K562 (cell line): ENCODE results near the gene AP3B1. TPM values are rescaled to one million over a fixed set of nuclear protein-coding genes. Genes with fewer than 3 reads are reported as not detected.

Source experiments
- ATAC-seq: fragments of 200-7000 bp; cut with Tn5 transposase; 3 replicates; pipeline ENCODE4 v1.9.1; 2020; ENCODE audit warnings: moderate library complexity
- BruUV-seq: library from RNA; stranded (reverse); fragments of 400-500 nt; replicated peaks from 2 replicates; lab custom pipeline; 2021; lab: Mats Ljungman, UMichigan
- CTCF ChIA-PET: fragments of 300-600 bp; formaldehyde crosslinking; extraction: SDS; loops from one replicate; lab custom pipeline; 2021; ENCODE audit warnings: low intra/inter-chr PET ratio; lab: Yijun Ruan, JAX
- POLR2A ChIA-PET: fragments of 300-600, 350-650 bp; sonication (Branson Sonifier 250); formaldehyde crosslinking; extraction: SDS; loops from one replicate; lab custom pipeline; 2021; ENCODE audit warnings: antibody characterized with exemption, inconsistent platforms; lab: Yijun Ruan, JAX
- DNase-seq, 4 experiments: peaks; one replicate each; pipeline versions ENCODE4 v3.0.0 to v3.0.0-alpha.2; 2011 to 2018; ENCODE audit warnings: low spot score in 3 of 4, mixed read lengths in 3 of 4; ENCODE audit errors: extremely low read depth in 1 of 4
- FAIRE-seq: peaks from 2 replicates; lab custom pipeline; 2011; peaks lifted over from hg19 to GRCh38; lab: Jason Lieb, UNC
- H2AFZ ChIP-seq: 2 replicates; pipeline ENCODE4 v1.6.0; 2011; ENCODE audit warnings: low read depth, low read length, control low read depth, inconsistent platforms
- H3K27ac ChIP-seq: fragments of 200-600 bp; 3 replicates; pipeline ENCODE4 v1.8.0; 2011; ENCODE audit warnings: low read depth, mild to moderate bottlenecking, control low read depth, inconsistent platforms, low read length, moderate library complexity, mixed read lengths; ENCODE audit errors: extremely low read depth
- H3K27me3 ChIP-seq, 2 experiments: fragments of 300-600 bp in 1 of 2; 2 replicates in 1 of 2; 3 replicates in 1 of 2; pipeline versions ENCODE4 v1.6.0 to v1.8.0; 2011; ENCODE audit warnings: inconsistent platforms in 2 of 2, low read length in 2 of 2, mild to moderate bottlenecking in 1 of 2, mixed read lengths in 1 of 2, moderate library complexity in 1 of 2; ENCODE audit not compliant: control insufficient read depth in 2 of 2, insufficient read depth in 2 of 2
- H3K36me3 ChIP-seq: fragments of 300-600 bp; 3 replicates; pipeline ENCODE4 v1.8.0; 2011; ENCODE audit warnings: mild to moderate bottlenecking, low read length, inconsistent platforms; ENCODE audit not compliant: control insufficient read depth, insufficient read depth
- H3K4me1 ChIP-seq, 2 experiments: fragments of 200-600 bp in 1 of 2; replicated peaks in 1 of 2; 2 replicates in 1 of 2; 3 replicates in 1 of 2; pipeline versions ENCODE4 v1.5.1 to v1.8.0; 2011; ENCODE audit warnings: inconsistent platforms in 2 of 2, low read length in 2 of 2, mild to moderate bottlenecking in 1 of 2, mixed read lengths in 1 of 2, moderate library complexity in 1 of 2; ENCODE audit not compliant: control insufficient read depth in 2 of 2, insufficient read depth in 2 of 2
- H3K4me2 ChIP-seq: 2 replicates; pipeline ENCODE4 v1.6.1; 2011; ENCODE audit warnings: low read length, control low read depth, inconsistent platforms, mixed read lengths; ENCODE audit not compliant: insufficient read depth
- H3K4me3 ChIP-seq: fragments of 200-600 bp; sonication (generic), shearing (Covaris generic); 2 replicates; pipeline ENCODE4 v1.5.1; 2016; ENCODE audit warnings: control low read depth, inconsistent platforms
- H3K79me2 ChIP-seq: fragments of 200-600 bp; 3 replicates; pipeline ENCODE4 v1.8.0; 2011; ENCODE audit warnings: low read length, inconsistent platforms; ENCODE audit not compliant: control insufficient read depth, insufficient read depth
- H3K9ac ChIP-seq, 2 experiments: 2 replicates each; pipeline versions ENCODE4 v1.6.0 to v1.6.1; 2011; ENCODE audit warnings: low read depth in 2 of 2, low read length in 2 of 2, control low read depth in 1 of 2, inconsistent platforms in 1 of 2, mild to moderate bottlenecking in 1 of 2, mixed read lengths in 1 of 2; ENCODE audit not compliant: insufficient read depth in 1 of 2
- H3K9me1 ChIP-seq: one replicate; pipeline ENCODE4 v1.6.0; 2011; ENCODE audit warnings: inconsistent platforms, mild to moderate bottlenecking, low read length, moderate library complexity; ENCODE audit not compliant: control insufficient read depth, insufficient read depth
- H3K9me3 ChIP-seq: replicated peaks from 2 replicates; pipeline ENCODE4 v1.5.1; 2011; ENCODE audit warnings: low read depth, low read length, inconsistent platforms; ENCODE audit not compliant: control insufficient read depth, insufficient read depth
- H4K20me1 ChIP-seq: replicated peaks from 2 replicates; pipeline ENCODE4 v1.6.1; 2011; ENCODE audit warnings: low read length, inconsistent platforms, mixed read lengths; ENCODE audit not compliant: control insufficient read depth, insufficient read depth
- BCOR ChIP-seq: fragments of 450-650 bp; IDR thresholded peaks from 2 replicates; pipeline ENCODE4 v1.6.1; 2016
- CBX1 ChIP-seq: sonication (generic); IDR thresholded peaks from 2 replicates; pipeline ENCODE4 v1.6.1; 2016; ENCODE audit warnings: antibody characterized with exemption, low read depth, mild to moderate bottlenecking
- CHCHD3 ChIP-seq: fragments of 250-450 bp; sonication (Bioruptor Pico); IDR thresholded peaks from 2 replicates; pipeline ENCODE4 v2.1.2; 2022; ENCODE audit warnings: mild to moderate bottlenecking
- GABPB1 ChIP-seq: sonication (generic); formaldehyde crosslinking; IDR thresholded peaks from 2 replicates; pipeline ENCODE4 v1.8.0; 2022; ENCODE audit warnings: mild to moderate bottlenecking, missing genetic modification reagents
- GATAD2A ChIP-seq: fragments of 450-650 bp; IDR thresholded peaks from 2 replicates; pipeline ENCODE4 v1.6.1; 2017
- KDM4B ChIP-seq, 2 experiments: fragments of 450-650 bp in 1 of 2; sonication (generic) in 1 of 2; IDR thresholded peaks; 2 replicates each; pipeline ENCODE4 v1.6.1; 2016 to 2017; ENCODE audit warnings: borderline replicate concordance in 2 of 2, antibody characterized with exemption in 1 of 2, low read depth in 1 of 2, mild to moderate bottlenecking in 1 of 2
- NR3C1 ChIP-seq: sonication (generic); formaldehyde crosslinking; IDR thresholded peaks from 2 replicates; pipeline ENCODE4 v1.8.1; 2022; ENCODE audit warnings: missing genetic modification reagents
- NRF1 ChIP-seq, 2 experiments: fragments of 450-650 bp; IDR thresholded peaks in 1 of 2; conservative IDR thresholded peaks in 1 of 2; 2 replicates each; pipeline ENCODE4 v1.6.1; 2014; ENCODE audit warnings: mild to moderate bottlenecking in 2 of 2
- POLR2AphosphoS5 ChIP-seq: IDR thresholded peaks from 2 replicates; pipeline ENCODE4 v1.6.1; 2011; ENCODE audit warnings: mild to moderate bottlenecking, low read depth, low read length, moderate library complexity; ENCODE audit not compliant: control insufficient read depth, insufficient read depth
- POLR2G ChIP-seq: fragments of 200-400 bp; formaldehyde crosslinking; IDR thresholded peaks from 2 replicates; pipeline ENCODE4 v1.6.1; 2017; ENCODE audit warnings: low read depth, mild to moderate bottlenecking, antibody characterized with exemption, low read length, moderate library complexity
- POU5F1 ChIP-seq: fragments of 150-350 bp; IDR thresholded peaks from 2 replicates; pipeline ENCODE4 v1.6.1; 2014; ENCODE audit warnings: borderline replicate concordance, low read length, low read depth, mild to moderate bottlenecking; ENCODE audit not compliant: partially characterized antibody
- SMAD3 ChIP-seq: fragments of 450-650 bp; formaldehyde crosslinking; conservative IDR thresholded peaks from 2 replicates; pipeline ENCODE4 v1.4.0; 2020; ENCODE audit warnings: mild to moderate bottlenecking
- THRAP3 ChIP-seq: fragments of 450-650 bp; IDR thresholded peaks from 2 replicates; pipeline ENCODE4 v1.6.1; 2016; ENCODE audit warnings: mild to moderate bottlenecking, inconsistent platforms, borderline replicate concordance
- ZFPM2 ChIP-seq: fragments of 250-450 bp; sonication (Bioruptor Pico); IDR thresholded peaks from 2 replicates; pipeline ENCODE4 v1.5.1; 2022; ENCODE audit warnings: mild to moderate bottlenecking
- ZNF316 ChIP-seq: fragments of 450-650 bp; IDR thresholded peaks from 2 replicates; pipeline ENCODE4 v1.6.1; 2016
- WGBS: fragments of 100-300 bp; shearing (Covaris generic); methylation state at CpG from one replicate; pipeline ENCODE4 v1.1.6; 2016; ENCODE audit warnings: low coverage, mixed read lengths; ENCODE audit not compliant: insufficient coverage; ENCODE audit errors: missing lambda C conversion rate; 5-methylcytosine and 5-hydroxymethylcytosine counted together
- in situ Hi-C: fragments of 300-500 bp; cut with MboI; formaldehyde crosslinking; loops from 4 replicates; pipeline ENCODE4 v1.15.0; 2018; ENCODE audit warnings: inconsistent platforms, mixed read lengths
- intact Hi-C: fragments of 100-400 bp; cut with micrococcal nuclease; formaldehyde crosslinking; loops from 2 replicates; pipeline ENCODE4 v1.14.2; 2022
- polyA plus RNA-seq, 8 experiments: library from polyadenylated mRNA; depleted of rRNA in 4 of 8; stranded (reverse) in 5 of 8; unstranded in 3 of 8; fragments of >200 nt; fragmentation: Nextera tagmentation in 2 of 8; fragmentation: Illumina TruSeq in 1 of 8; extraction: Ambion mirVana in 2 of 8; extraction: Trizol in 1 of 8; gene quantifications; 2 replicates each; pipeline versions ENCODE4 v1.2.1 to v1.2.3, GENCODE V29; 2011 to 2014; ENCODE audit warnings: inconsistent platforms in 1 of 8, missing spikeins in 1 of 8
- total RNA-seq, 7 experiments: library from RNA; depleted of rRNA in 6 of 7; stranded (reverse); fragments of >200 nt in 6 of 7; fragmentation: Illumina TruSeq in 2 of 7; extraction: Trizol in 2 of 7; gene quantifications; 2 replicates each; pipeline versions ENCODE4 v1.2.1 to v1.2.3, GENCODE V29; 2011 to 2021; ENCODE audit warnings: low replicate concordance in 1 of 7
- TF ChIP-seq, protein P1 (sequence below): fragments of 250-450 bp; sonication (Bioruptor Pico); IDR thresholded peaks from 2 replicates; pipeline ENCODE4 v1.5.0; 2022; ENCODE audit warnings: mild to moderate bottlenecking
- TF ChIP-seq, protein P2 (sequence below): sonication (generic); formaldehyde crosslinking; IDR thresholded peaks from 2 replicates; pipeline ENCODE4 v1.8.1; 2023; ENCODE audit warnings: mild to moderate bottlenecking, missing genetic modification reagents

AP3B1 gene
- total and polyA plus RNA-seq, 9 of the 15 experiments (the other 6 are each of a cell fraction or from before 2014, with no cell fraction given), result 21.1 to 61.8 (median 42.2) TPM

DNA sequence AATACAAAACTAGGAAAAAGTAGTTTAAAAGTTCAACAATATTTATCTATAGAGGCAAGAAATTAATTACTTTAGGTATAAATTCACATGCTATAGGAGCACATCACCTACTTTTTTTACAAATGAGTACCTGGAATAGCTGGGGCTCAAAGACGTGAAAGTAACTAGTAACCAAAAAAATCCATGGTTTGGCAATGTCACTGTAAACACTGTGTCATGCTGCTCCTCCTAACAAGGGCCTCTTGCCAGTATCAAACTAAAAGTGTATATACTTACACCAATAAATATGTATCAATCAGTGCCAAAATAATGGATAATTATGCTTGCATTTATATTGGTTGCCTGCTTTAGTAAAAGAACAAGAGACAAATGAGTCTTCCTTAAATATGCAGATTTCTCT lies 78.9 kb downstream of the AP3B1 start:
- no peak overlapping the region for H3K4me2 ChIP-seq

More for the DNA sequence above, 78.9 kb downstream of the AP3B1 start:
- Histone ChIP-seq H3K27ac (no peak overlapping the region), H3K4me1 (no peaks in the 10 kb centered on the region), H3K79me2 (no peaks in the 10 kb centered on the region), H3K9ac (no peak overlapping the region), H2AFZ (no peak overlapping the region), H3K9me3 (no peaks in the 10 kb centered on the region), H4K20me1 (no peaks in the 10 kb centered on the region), H3K9me1 (no peaks in the 10 kb centered on the region)
- ChIA-PET CTCF (no interaction called here), POLR2A (interaction anchor here (1.4 to 1.6 kb wide), 3 partner anchors 10 to 53 kb away, joined by 3 to 4 read pairs (median 3); no protein-coding TSS in a partner anchor)
- in situ Hi-C loops, result no loop called here
- FAIRE-seq, result no peak
- BruUV-seq, result no TSS peak
- intact Hi-C loops, result no loop called here
- DNase-seq, result no peak
- TF ChIP-seq CHCHD3 (no peak), POLR2G (no peak), KDM4B (IDR thresholded peaks at IDR 0.05; ENCODE audit: borderline replicate concordance in 2 of 2, low read depth in 1 of 2) (no peak), ZFPM2 (no peak), POU5F1 (no peak), GATAD2A (no peak), NRF1 (conservative IDR thresholded peaks at IDR 0.05 in 1 of 2, IDR thresholded peaks at IDR 0.05 in 1 of 2) (no peak), POLR2AphosphoS5 (no peak), THRAP3 (no peak), GABPB1 (CRISPR knock-in tag) (no peak), NR3C1 (CRISPR knock-in tag) (no peak), CBX1 (no peak), SMAD3 (CRISPR knock-in tag) (no peak), ZNF316 (no peak), BCOR (no peak)
- TF ChIP-seq, protein P1, sequence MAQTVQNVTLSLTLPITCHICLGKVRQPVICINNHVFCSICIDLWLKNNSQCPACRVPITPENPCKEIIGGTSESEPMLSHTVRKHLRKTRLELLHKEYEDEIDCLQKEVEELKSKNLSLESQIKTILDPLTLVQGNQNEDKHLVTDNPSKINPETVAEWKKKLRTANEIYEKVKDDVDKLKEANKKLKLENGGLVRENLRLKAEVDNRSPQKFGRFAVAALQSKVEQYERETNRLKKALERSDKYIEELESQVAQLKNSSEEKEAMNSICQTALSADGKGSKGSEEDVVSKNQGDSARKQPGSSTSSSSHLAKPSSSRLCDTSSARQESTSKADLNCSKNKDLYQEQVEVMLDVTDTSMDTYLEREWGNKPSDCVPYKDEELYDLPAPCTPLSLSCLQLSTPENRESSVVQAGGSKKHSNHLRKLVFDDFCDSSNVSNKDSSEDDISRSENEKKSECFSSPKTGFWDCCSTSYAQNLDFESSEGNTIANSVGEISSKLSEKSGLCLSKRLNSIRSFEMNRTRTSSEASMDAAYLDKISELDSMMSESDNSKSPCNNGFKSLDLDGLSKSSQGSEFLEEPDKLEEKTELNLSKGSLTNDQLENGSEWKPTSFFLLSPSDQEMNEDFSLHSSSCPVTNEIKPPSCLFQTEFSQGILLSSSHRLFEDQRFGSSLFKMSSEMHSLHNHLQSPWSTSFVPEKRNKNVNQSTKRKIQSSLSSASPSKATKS, result no peak
- TF ChIP-seq, protein P2, sequence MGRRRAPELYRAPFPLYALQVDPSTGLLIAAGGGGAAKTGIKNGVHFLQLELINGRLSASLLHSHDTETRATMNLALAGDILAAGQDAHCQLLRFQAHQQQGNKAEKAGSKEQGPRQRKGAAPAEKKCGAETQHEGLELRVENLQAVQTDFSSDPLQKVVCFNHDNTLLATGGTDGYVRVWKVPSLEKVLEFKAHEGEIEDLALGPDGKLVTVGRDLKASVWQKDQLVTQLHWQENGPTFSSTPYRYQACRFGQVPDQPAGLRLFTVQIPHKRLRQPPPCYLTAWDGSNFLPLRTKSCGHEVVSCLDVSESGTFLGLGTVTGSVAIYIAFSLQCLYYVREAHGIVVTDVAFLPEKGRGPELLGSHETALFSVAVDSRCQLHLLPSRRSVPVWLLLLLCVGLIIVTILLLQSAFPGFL, result no peak
- TF ChIP-seq, all 486 proteins: peak for 0
- Histone ChIP-seq H3K4me3 (no peak overlapping the region), H3K36me3 (peaks cover 11% of the 10 kb centered on the region; the same call in 1 of the 3 replicates), H3K27me3 (no peaks in the 10 kb centered on the region)
- 91% methylated on average over 1 of the region's 1 CpG for WGBS
- no peak for ATAC-seq
